GM04503 (cell line): Measurements from ENCODE around the gene LYPD6B.

Source experiments
- DNase-seq: peaks from one replicate; pipeline ENCODE4 v3.0.0-alpha.2; 2012; ENCODE audit warnings: low read depth

The LYPD6B gene

DNA sequence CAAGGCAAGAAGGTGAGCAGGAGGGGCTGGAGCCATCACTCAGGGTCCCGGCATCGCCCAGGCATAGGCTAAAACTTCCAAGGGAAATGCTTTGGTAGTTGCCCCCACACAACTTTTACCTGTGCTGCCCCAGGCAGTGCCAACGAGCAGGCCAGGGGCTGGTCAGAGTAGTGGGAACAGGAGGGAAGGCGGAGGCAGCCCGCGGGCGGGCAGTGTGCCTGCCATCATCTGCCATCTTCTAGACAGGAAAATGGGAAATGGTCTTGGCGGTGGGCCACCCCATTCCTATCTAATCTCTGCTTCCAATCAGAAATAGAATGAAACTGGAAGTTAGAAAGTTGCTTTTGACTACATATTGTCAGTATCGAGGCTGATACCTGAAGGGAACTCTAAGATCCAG lies 26.0 kb upstream of the LYPD6B start:
- no peak for DNase-seq

- DNase-seq = no peak
Measured at GRCh38 chr2:149015501-149015900, 23.0 kb upstream of the LYPD6B start.

- DNase-seq = no peak
Measured at GRCh38 chr2:149015926-149016563, 22.5 kb upstream of the LYPD6B start.

GRCh38 chr2:149017116-149017985 lies 21.1 kb upstream of the LYPD6B start:
- no peak for DNase-seq

DNA sequence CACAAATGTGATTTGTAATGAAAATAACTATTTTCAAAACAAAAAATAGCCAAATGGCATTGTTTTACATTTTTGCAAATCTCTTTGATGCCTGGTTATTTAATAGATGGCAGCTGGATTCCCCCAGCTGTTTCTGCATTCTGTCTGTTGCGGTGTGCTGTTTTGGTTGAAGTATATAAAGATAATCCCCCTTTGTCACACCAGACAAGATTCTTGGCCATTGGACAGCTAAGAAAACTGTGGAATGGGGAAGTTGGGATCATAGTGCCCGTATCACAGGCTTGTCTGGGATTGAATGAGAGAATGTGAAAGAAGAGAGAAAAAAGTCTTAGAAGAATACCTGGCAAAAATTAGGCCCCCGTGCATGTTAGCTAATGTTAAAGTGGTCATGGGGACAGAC lies 19.5 kb upstream of the LYPD6B start:
- no peak for DNase-seq

DNA sequence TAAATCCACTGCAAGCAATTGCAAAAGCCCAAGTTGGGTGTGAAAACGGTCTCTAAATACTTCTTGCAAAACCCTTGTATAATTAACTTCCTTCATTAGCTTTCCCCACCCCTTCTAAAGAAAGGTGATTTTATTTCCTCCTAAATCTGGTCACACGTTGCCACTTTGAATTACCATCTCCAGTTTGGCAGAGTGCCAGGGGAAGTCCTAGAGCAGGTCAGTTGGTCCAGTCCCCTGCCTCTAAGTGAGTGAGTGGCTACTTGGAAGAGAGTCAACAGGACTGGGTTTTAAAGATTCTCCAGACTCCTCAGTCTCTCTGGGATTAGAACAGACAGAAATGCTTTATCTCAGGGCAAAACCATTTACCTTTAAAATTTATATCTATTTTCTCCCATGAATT lies 18.7 kb upstream of the LYPD6B start:
- DNase-seq = no peak

- no peak for DNase-seq
Measured at GRCh38 chr2:149020432-149020851, 18.1 kb upstream of the LYPD6B start.

DNA sequence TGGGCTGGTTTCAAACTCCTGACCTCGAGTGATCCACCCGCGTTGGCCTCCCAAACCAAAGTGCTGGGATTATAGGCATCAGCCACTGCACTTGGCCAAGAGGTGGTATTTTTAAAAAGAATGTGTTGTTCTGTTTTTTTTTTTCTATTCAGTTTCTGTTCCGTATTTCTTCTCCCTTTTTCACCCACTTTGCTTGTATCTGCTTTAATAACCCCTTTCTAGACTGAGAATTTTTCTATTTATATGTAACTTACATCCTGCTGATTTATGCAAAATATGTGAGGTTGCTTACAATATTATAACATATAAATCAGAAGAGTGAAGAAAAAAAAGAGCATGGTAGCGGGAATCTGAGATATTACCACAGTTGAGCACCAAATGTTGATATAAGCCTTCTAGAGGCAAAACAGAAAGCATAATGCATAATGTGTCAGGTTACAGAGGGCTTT lies 17.2 kb upstream of the LYPD6B start:
- DNase-seq = no peak

DNA sequence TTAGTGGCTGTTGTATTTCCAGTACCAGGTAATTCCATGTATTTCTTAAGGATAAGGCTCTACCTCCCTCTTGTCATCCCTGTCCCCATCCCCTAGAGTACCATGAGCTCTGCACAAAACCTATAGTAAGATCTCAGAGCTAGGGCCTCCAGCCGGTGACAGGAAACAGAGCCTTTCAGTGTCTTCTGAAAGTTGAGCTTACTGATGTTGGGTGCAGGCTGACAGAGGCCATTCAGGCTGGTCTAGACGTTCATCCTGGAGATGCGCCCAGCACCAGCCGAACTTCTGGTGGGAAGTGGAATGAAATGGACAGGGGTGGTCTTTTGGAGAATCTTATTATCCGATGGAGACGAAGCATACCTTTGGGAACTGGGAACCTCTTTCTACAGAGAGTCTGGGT lies 16.7 kb upstream of the LYPD6B start:
- no peak for DNase-seq

DNA sequence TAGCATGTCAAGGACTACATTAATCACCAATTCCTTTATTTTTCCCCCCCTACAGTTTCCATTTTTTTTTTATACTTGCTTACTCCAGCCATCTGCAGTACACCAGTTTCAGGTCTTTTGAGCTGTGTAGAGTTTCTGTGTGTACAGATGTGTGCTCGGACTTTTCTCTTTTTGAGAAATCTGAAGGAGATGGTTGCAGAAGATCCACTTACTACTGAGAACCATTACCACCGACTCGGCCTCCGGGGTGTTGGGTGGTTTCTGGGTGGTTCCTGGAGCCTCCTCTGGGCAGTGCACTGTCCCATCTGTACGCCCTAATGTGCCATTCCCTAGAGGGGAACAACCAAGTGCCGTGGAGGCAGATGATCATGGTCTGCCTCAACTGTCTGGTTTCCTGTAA lies 15.4 kb upstream of the LYPD6B start:
- no peak for DNase-seq

DNA sequence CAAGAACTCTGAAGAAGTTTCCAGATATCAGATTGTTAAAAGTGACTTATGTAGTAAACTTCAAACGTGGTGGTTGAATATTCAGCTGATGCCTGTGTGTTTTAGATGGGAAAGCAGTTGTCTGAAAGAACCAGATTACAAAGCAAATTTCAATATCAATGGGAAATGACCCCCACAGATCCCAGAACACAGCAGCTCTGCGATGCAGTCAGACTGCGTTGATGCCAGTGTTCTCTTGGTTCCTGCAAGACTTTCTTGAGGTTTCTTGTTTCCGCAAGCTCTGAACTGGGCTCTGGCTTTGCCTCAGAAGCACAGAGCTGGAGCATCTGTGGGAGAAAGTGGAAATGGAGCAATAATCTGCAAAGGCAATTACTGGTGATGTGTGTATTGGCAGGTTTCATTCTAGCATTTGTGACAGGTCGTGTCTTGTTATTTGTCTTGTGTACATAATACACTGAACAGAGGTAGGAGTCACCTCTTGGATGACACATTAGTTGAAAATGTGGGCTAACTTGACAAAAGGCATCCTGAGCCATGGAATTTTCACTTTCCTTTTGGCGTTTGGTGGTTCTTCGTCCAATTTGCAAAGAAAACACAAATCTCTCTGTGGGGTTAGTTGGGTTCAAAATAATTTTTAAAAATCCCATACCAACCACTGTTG lies 10.8 kb upstream of the LYPD6B start:
- DNase-seq = no peak

- no peak for DNase-seq
Measured at GRCh38 chr2:149028377-149028776, 10.1 kb upstream of the LYPD6B start.

DNA sequence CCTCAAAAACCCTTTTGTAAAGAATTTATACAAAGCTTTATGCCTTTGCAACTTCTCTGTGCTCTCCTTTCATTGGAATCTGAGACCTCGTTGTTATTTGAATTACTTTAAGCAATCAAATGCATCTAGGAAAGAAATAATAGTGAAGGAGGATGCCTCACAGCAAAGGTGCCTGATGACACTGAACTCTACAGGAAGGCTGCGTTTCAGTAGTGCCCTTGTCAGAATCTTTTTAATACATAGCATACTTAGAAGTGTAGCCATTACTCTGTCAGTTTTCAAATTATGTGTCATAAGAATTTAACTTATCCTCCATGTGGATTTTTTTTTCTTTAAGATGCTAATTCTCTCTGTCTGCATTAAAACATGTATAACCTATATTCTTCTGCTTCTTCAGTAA lies 9.6 kb upstream of the LYPD6B start:
- DNase-seq = no peak

- DNase-seq = no peak
Measured at GRCh38 chr2:149029307-149029965, 9.1 kb upstream of the LYPD6B start.

- DNase-seq = no peak
Measured at GRCh38 chr2:149031396-149031795, 7.1 kb upstream of the LYPD6B start.

DNA sequence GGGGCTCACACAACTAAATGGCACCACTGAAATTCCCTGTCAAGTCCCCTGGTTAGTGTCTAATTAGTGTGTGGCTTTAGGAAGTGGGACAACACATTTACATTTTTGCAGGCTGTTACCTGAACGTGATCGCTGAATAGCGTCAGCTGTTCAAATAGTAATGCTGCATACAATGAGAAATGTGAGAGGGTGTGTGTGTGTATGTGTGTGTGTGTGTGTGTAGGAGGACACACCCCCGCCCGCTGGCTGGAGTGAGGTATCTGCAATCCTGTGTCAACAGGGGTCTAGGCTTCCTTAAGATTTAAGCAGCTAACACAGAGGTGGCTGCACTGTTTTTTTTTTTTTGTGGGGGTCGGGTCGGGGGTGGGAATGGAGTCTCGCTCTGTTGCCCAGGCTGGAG lies 4.8 kb upstream of the LYPD6B start:
- DNase-seq = no peak

DNA sequence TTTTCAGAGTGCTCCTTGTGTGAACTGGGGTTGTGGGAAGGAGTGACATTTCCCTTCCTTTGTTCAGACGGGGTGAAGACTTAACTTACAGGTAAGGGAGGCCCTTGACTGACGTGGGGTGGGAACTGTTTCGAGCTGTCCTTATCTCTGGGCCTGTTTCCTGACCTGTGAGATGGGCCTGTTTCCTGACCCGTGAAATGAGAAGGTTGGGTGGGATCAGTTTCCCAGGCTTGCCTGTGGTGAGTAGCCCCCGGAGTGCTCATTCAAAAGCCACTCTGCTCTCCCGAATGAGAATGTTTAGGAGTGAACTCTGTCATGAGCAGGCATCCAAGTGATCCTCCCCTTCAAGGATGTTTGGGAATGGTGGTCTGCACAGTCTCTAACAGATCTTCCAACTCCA lies 4.1 kb upstream of the LYPD6B start:
- no peak for DNase-seq

DNA sequence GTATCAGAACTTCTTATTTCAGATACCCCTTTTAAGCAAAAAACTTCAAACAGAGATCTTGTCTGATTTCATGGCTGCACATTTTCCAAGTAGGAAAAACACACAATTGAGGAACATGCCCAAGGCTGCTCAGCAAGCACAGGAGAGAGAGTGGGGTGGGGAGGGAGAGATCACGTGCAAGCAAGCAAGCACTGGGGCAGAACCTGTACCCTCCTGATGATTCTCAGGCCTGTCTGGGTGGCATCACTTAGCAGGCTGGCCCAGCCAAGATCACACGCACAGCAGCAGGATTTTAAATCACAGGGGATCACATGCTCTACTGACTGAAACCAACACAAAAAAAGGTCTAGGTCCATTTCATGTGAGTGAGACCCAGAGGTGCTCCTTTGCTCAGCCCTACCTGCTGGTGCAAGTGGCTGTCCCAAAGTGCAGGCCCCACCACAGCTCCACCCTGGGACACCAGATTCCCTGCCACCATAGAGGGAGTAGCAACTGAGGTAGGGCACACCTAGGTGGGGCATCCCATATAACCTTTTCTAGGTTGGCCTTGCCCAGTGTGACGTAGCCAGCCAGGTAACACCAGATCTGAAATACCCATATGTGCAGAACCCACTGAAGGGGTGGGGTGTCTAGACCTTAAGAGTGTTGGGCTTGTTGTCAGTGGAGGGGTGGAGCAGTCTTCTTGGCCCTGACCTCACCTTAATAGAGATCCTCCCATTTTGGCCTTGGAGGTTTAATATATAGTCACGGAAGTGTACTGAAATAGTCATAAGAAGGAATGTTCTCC lies 1.8 kb upstream of the LYPD6B start:
- no peak for DNase-seq

DNA sequence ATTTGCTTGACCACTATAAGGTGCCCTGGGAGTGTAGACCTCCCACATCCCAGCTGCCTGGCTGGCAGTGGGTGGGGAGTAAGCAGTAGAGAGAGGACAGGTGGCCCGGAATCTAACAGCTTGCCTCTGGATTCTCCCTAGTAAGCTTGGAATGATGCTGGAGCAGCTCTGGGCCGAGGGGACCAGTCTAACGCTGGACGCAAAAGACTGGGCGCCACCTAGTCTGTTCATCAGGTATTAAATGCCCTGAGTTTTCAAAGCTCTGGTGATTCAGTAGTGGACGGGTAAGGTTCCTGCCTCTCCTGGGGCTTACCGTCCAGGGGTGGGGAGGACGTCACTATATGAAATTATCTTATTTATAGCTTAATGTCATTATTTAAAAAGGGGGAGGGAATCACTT lies 648 bp upstream of the LYPD6B start:
- DNase-seq = no peak

DNA sequence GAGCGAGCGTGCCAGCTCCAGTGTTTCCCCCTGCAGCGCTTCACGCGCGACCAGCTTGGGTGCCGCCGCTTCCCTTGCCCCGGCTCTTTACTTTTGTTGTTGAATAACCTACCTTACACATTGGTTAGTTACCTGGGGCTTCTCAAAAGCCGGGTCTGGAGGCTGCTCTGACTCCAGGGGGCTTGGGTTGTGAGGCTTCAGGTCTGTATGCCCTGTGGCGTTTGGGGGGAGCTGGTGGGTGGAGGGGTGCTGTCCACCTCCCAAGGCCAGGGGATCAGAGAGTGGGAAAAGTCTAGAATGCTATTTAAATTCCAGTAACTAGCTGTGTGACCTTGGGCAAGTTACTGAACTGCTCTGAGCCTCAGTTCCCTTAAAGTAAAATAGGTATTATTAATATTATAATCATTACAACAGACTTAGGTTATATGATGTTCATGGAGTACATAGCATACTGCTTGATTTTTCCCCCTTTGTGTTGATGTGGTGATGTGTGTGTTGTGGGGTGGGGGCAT lies 770 bp downstream of the LYPD6B start:
- DNase-seq = no peak

DNA sequence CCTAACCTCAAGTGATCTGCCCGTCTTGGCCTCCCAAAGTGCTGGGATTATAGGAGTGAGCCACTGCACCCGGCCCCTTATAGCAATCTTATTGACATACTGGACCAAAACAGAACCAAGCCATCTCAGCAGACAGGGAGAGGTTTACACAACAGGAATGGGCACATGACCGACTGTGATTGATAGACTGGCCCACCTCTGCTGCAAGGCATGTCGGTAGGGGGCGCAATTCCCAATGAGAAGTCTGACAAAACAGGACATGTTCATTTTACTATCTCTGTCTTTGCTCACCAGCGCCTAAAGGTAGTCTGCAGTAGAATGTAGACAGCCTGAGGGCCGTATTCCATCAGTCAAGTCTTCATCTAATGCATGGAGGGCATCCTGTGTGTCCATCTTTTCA lies 2.0 kb downstream of the LYPD6B start:
- no peak for DNase-seq

GRCh38 chr2:149041482-149041881 lies 3.0 kb downstream of the LYPD6B start:
- DNase-seq = no peak
